ENCODE data around the gene HCRTR1.

The HCRTR1 gene

DNA sequence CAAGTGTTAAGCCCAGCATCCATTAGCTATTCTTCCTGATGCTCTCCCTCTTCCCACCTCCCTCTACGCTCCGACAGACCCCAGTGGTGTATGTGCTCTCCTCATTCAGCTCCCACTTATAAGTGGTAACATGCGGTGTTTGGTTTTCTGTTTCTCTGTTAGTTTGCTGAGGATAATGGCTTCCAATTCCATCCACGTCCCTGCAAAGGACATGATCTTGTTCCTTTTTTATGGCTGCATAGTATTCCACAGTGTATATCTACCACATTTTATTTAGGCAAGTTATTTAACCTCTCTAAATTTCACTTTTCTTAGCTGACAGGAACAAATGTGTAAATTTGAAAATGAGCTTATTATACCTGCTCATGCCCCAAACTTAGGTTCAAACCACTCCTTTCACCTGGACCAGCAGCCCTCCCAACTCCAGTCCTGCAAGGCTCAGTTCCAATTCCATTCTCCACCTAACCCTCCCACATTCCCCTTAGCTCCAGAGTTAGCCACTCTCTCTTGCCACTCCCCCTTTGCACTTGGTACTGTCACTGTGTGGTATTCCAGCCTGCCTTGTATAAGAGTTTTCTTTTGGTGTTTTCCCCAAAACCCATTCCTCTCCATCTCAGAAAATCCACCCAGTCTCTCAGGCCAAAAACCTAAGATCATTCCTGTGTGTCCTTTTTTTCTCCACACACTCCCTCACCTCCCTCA lies 28.9 kb downstream of the HCRTR1 start:
- no peak overlapping the region for H3K4me3 ChIP-seq (replicated peaks in 1 of 2; ENCODE audit: low read depth in 2 of 2, low read length in 2 of 2)
- no peak for DNase-seq (ENCODE audit: low read depth in 2 of 2)
- TF ChIP-seq, protein P1, sequence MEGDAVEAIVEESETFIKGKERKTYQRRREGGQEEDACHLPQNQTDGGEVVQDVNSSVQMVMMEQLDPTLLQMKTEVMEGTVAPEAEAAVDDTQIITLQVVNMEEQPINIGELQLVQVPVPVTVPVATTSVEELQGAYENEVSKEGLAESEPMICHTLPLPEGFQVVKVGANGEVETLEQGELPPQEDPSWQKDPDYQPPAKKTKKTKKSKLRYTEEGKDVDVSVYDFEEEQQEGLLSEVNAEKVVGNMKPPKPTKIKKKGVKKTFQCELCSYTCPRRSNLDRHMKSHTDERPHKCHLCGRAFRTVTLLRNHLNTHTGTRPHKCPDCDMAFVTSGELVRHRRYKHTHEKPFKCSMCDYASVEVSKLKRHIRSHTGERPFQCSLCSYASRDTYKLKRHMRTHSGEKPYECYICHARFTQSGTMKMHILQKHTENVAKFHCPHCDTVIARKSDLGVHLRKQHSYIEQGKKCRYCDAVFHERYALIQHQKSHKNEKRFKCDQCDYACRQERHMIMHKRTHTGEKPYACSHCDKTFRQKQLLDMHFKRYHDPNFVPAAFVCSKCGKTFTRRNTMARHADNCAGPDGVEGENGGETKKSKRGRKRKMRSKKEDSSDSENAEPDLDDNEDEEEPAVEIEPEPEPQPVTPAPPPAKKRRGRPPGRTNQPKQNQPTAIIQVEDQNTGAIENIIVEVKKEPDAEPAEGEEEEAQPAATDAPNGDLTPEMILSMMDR (IDR thresholded peaks at IDR 0.05; ENCODE audit: low read depth, low read length) = no peak

DNA sequence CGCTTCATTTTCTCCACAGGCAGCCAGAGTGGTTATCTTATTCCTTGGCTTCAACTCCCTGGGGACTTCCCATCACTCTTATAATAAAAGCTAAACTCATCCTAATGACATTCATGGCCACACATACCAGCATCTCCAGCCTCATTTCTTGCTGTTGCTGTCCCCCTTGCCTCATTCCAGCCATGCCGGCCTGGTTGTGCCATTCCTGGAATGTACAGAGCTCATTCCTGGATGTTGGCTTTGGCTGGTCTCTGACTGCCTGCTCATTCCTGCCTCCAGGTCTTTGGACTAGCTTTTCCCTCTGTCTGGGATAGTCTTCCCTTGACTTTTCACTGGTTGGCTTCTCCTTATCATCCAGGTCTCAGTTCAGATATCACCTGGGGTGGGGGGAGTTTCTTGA lies 29.6 kb downstream of the HCRTR1 start:
- TF ChIP-seq, protein P1 (IDR thresholded peaks at IDR 0.05; ENCODE audit: low read depth, low read length) = no peak
- peak in 1 of 2 donors; percentile 36 for DNase-seq (ENCODE audit: low read depth in 2 of 2)
- no peak overlapping the region for H3K4me3 ChIP-seq (replicated peaks in 1 of 2; ENCODE audit: low read depth in 2 of 2, low read length in 2 of 2)

DNA sequence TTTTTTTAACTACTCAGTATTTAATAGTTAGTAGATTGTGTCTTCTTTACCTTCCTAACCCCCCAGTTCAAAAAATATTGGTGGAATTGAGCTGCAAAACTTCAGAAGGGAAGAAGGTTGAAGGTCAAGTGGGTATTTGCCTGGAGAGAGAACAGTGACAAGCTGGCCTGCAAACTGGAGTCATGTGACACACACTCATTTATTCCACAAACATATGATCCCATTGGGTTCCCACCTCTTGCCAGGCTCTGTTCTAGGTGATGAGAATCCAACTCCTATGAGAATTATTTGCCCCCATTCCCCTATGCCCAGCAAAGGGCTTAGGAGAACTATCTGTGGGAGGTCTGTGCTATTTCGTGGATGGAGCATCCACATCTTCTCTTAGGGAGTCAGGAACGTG lies 30.7 kb downstream of the HCRTR1 start:
- H3K4me3 ChIP-seq (replicated peaks in 1 of 2; ENCODE audit: low read depth in 2 of 2, low read length in 2 of 2) = no peak overlapping the region
- TF ChIP-seq, protein P1 (IDR thresholded peaks at IDR 0.05; ENCODE audit: low read depth, low read length) = no peak
- no peak for DNase-seq (ENCODE audit: low read depth in 2 of 2)

DNA sequence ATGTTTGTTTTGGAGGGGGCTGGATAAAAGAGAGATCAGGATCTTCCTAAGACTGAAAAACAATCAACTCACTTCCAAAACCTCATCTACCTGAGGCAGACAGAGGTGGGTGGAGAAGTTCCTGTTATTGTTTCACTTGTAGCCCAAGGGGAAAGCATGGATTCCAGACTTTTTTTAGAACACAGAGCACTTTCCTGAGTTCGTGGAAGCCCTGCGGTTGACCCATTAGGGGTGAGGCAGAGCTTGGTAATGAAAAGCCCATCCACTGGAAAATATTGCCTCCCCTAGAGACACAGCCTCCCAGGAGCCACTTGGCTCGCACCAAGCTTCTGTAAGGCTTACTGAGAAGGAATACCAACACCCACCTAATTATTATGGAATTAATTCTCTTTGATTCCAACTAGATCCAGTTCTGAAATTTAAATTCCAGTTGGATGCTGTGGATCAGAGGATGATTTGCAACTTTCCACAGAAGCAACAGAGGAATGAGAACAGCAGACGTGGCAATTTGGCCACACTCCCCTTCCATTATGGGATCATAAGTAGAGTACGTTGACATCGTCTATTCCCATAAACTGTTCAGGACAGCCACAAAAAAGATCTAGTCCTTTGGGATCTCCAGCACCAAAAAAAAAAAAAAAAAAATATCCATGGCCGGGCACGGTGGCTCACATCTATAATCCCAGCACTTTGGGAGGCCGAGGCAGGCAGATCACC lies 31.3 kb downstream of the HCRTR1 start:
- TF ChIP-seq, protein P1 (IDR thresholded peaks at IDR 0.05; ENCODE audit: low read depth, low read length) = no peak
- no peak for DNase-seq (ENCODE audit: low read depth in 2 of 2)
- H3K4me3 ChIP-seq (replicated peaks in 1 of 2; ENCODE audit: low read depth in 2 of 2, low read length in 2 of 2) = no peak overlapping the region

DNA sequence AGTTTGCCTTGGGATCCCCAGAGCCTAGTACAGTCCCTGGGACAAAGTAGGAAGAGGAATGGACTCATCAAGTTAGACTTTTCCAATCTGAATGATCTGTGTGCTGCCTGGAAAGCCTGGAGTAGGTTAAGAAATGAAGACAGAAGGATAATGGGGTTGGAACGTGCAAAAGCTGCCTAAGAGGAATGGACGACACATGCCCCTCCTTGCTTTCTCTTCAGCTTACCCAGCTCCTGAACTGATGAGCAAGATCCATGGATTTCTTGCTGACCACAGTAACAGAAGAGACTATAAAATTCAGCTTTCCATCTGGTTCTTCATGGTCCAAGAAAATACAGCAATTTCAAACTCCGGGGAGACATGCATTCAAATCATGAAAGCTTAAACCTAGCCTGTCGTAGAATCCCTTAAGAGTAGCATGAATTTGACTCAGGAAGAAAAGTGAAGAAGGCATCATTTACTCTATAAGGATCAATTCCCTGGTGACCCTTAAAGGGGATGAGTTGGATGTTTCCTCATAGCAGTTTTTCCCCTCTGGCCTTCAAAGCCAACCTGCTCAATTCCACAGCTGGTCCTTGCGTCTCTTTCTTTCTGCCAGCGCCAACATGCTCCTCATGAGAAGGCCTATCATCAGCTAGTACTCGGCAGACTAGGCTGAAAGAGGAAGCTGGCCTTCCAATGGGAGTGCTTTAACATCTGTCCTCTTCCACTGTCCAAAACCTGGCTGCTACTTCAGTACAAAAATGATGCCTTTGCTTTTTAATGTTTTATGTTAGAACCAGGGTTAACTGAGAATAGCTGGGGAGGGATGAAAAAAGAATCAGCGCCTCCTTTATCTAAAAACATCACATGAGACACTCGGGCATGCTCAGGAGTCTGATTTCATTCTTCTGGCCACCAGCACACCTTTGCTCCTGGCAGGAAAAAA lies 32.9 kb downstream of the HCRTR1 start:
- TF ChIP-seq, protein P1 (IDR thresholded peaks at IDR 0.05; ENCODE audit: low read depth, low read length) = no peak

DNA sequence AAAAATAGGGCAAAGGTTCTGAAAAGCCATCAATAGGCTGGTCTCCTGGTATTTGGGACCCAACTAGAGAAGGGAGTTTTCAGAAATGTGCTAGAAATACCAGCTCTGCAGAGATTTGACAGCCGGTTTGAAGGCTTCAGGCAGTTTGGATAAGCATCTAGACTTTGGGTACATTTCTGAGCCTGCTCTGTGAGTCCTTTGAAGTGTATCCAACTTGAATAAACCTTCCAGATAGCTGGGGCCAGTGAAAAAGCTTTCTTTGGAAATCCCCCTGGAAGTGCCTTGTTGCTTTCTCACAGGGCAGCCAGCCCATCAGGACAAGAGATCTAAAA lies 33.6 kb downstream of the HCRTR1 start:
- DNase-seq (ENCODE audit: low read depth in 2 of 2) = no peak
- no peak overlapping the region for H3K4me3 ChIP-seq (replicated peaks in 1 of 2; ENCODE audit: low read depth in 2 of 2, low read length in 2 of 2)
- TF ChIP-seq, protein P1 (IDR thresholded peaks at IDR 0.05; ENCODE audit: low read depth, low read length) = no peak

More for the DNA sequence above, 32.9 kb downstream of the HCRTR1 start:
- DNase-seq (ENCODE audit: low read depth in 2 of 2) = no peak
- H3K4me3 ChIP-seq (replicated peaks in 1 of 2; ENCODE audit: low read depth in 2 of 2, low read length in 2 of 2) = no peak overlapping the region
